GM21423 (cell line): Measurements from ENCODE around the gene PMFBP1.
"Not testable (repeated sequence)": the region's sequence is repeated elsewhere in the genome, so short reads cannot be mapped to it uniquely, and the experiment has no call there.

Source experiments
- ATAC-seq: cut with Tn5 transposase; IDR thresholded peaks from one replicate; pipeline ENCODE4 v1.9.1; 2021; ENCODE audit warnings: mild to moderate bottlenecking, moderate library complexity; ENCODE audit not compliant: unreplicated experiment

PMFBP1 gene

GRCh38 chr16:72108353-72109102 lies 63.4 kb downstream of the PMFBP1 start:
- ATAC-seq = no peak

- ATAC-seq = no peak
Observed at GRCh38 chr16:72107371-72107770, 64.6 kb downstream of the PMFBP1 start.

GRCh38 chr16:72105978-72106377 lies 66.0 kb downstream of the PMFBP1 start:
- no peak for ATAC-seq

- no peak for ATAC-seq
Observed at GRCh38 chr16:72104905-72105304, 67.0 kb downstream of the PMFBP1 start.

GRCh38 chr16:72101195-72101594 lies 70.8 kb downstream of the PMFBP1 start:
- no peak for ATAC-seq

GRCh38 chr16:72099377-72099818 lies 72.6 kb downstream of the PMFBP1 start:
- peak; percentile 54 for ATAC-seq

GRCh38 chr16:72098936-72099335 lies 73.0 kb downstream of the PMFBP1 start:
- ATAC-seq = no peak

GRCh38 chr16:72094266-72094610 lies 77.7 kb downstream of the PMFBP1 start:
- ATAC-seq = no peak

GRCh38 chr16:72093448-72094265 lies 78.3 kb downstream of the PMFBP1 start, which contains the start of the genes DHX38 and TXNL4B:
Gene DHX38 (plus strand): TSS chr16:72093847. CDS start chr16:72096158, 2,311 bp downstream.
Gene TXNL4B (minus strand): TSS chr16:72093620. CDS start chr16:72090749, 2,871 bp downstream.
- ATAC-seq = peak; percentile 99

GRCh38 chr16:72092832-72093447 lies 79.0 kb downstream of the PMFBP1 start:
- ATAC-seq = no peak

- no peak for ATAC-seq
Observed at GRCh38 chr16:72091217-72091616, 80.7 kb downstream of the PMFBP1 start.

GRCh38 chr16:72085002-72085401 lies 87.0 kb downstream of the PMFBP1 start:
- no peak for ATAC-seq

- no peak for ATAC-seq
Observed at GRCh38 chr16:72084445-72084844, 87.5 kb downstream of the PMFBP1 start.

- no peak for ATAC-seq
Observed at GRCh38 chr16:72083778-72084404, 88.1 kb downstream of the PMFBP1 start.

- not testable (repeated sequence) for ATAC-seq
Observed at GRCh38 chr16:72076991-72077706, 94.8 kb downstream of the PMFBP1 start.

- ATAC-seq = not testable (repeated sequence)
Observed at GRCh38 chr16:72075067-72075466, 96.9 kb downstream of the PMFBP1 start.

GRCh38 chr16:72073560-72074230 lies 98.3 kb downstream of the PMFBP1 start:
- no peak for ATAC-seq

GRCh38 chr16:72072514-72073342 lies 99.2 kb downstream of the PMFBP1 start:
- no peak for ATAC-seq
